ENCODE results near the gene SLC35B2.

The SLC35B2 gene

GRCh38 chr6:44237813-44238433 lies 19.4 kb downstream of the SLC35B2 start:
- Histone ChIP-seq H3K4me1 (ENCODE audit: low read depth, poor library complexity, severe bottlenecking) (peaks cover 14% of the 10 kb centered on the region), H3K4me3 (IDR thresholded peaks at IDR 0.05; ENCODE audit: insufficient read depth, low read depth, low read length) (no peak overlapping the region), H3K79me2 (ENCODE audit: insufficient read depth, low read depth) (no peaks in the 10 kb centered on the region), H3K4me2 (peak overlapping the region; percentile 39; the same call in 1 of the 2 replicates), H3K36me3 (ENCODE audit: insufficient read depth) (no peaks in the 10 kb centered on the region), H2AFZ (ENCODE audit: low read depth) (peak overlapping the region; percentile 52), H3K27ac (peak overlapping the region; percentile 55), H3K9ac (peak overlapping the region; percentile 62), H3K27me3 (ENCODE audit: insufficient read depth, low read depth) (no peaks in the 10 kb centered on the region), H4K20me1 (ENCODE audit: insufficient read depth) (no peaks in the 10 kb centered on the region)
- peak; percentile 95 for TF ChIP-seq CTCF (conservative IDR thresholded peaks at IDR 0.05; ENCODE audit: low read depth, low read length)

- peak overlapping the region; percentile 52; the same call in 1 of the 2 replicates for H2AFZ ChIP-seq (ENCODE audit: low read depth)
- peaks cover 14% of the 10 kb centered on the region for H3K4me1 ChIP-seq (ENCODE audit: low read depth, poor library complexity, severe bottlenecking)
These were observed 20.1 kb downstream of the SLC35B2 start for GRCh38 chr6:44237021-44237812.

GRCh38 chr6:44235891-44236516 lies 21.3 kb downstream of the SLC35B2 start:
- Histone ChIP-seq H3K79me2 (ENCODE audit: insufficient read depth, low read depth) (no peaks in the 10 kb centered on the region), H3K4me3 (IDR thresholded peaks at IDR 0.05; ENCODE audit: insufficient read depth, low read depth, low read length) (no peak overlapping the region), H3K9ac (no peak overlapping the region), H3K4me2 (no peak overlapping the region), H3K36me3 (ENCODE audit: insufficient read depth) (no peaks in the 10 kb centered on the region), H4K20me1 (ENCODE audit: insufficient read depth) (no peaks in the 10 kb centered on the region), H3K27ac (no peak overlapping the region), H3K4me1 (ENCODE audit: low read depth, poor library complexity, severe bottlenecking) (peaks cover 14% of the 10 kb centered on the region), H3K27me3 (ENCODE audit: insufficient read depth, low read depth) (no peaks in the 10 kb centered on the region), H2AFZ (ENCODE audit: low read depth) (no peak overlapping the region)
- TF ChIP-seq CTCF (conservative IDR thresholded peaks at IDR 0.05; ENCODE audit: low read depth, low read length), result no peak

More at GRCh38 chr6:44237021-44237812, 20.1 kb downstream of the SLC35B2 start:
- Histone ChIP-seq H3K4me2 (peak overlapping the region; percentile 39), H3K9ac (peak overlapping the region; percentile 62), H3K36me3 (ENCODE audit: insufficient read depth) (no peaks in the 10 kb centered on the region), H4K20me1 (ENCODE audit: insufficient read depth) (no peaks in the 10 kb centered on the region), H3K27me3 (ENCODE audit: insufficient read depth, low read depth) (no peaks in the 10 kb centered on the region), H3K27ac (peak overlapping the region; percentile 55), H3K79me2 (ENCODE audit: insufficient read depth, low read depth) (no peaks in the 10 kb centered on the region), H3K4me3 (IDR thresholded peaks at IDR 0.05; ENCODE audit: insufficient read depth, low read depth, low read length) (no peak overlapping the region)
- no peak for TF ChIP-seq CTCF (conservative IDR thresholded peaks at IDR 0.05; ENCODE audit: low read depth, low read length)

GRCh38 chr6:44235269-44235668 lies 22.1 kb downstream of the SLC35B2 start:
- Histone ChIP-seq H3K4me3 (IDR thresholded peaks at IDR 0.05; ENCODE audit: insufficient read depth, low read depth, low read length) (no peak overlapping the region), H3K27ac (no peak overlapping the region), H3K36me3 (ENCODE audit: insufficient read depth) (no peaks in the 10 kb centered on the region), H3K4me2 (no peak overlapping the region), H3K4me1 (ENCODE audit: low read depth, poor library complexity, severe bottlenecking) (peaks cover 14% of the 10 kb centered on the region), H4K20me1 (ENCODE audit: insufficient read depth) (no peaks in the 10 kb centered on the region), H3K9ac (no peak overlapping the region), H3K79me2 (ENCODE audit: insufficient read depth, low read depth) (no peaks in the 10 kb centered on the region), H3K27me3 (ENCODE audit: insufficient read depth, low read depth) (no peaks in the 10 kb centered on the region), H2AFZ (ENCODE audit: low read depth) (no peak overlapping the region)
- TF ChIP-seq CTCF (conservative IDR thresholded peaks at IDR 0.05; ENCODE audit: low read depth, low read length), result no peak
